ENCODE results near the gene AK1.
A peak's percentile ranks its signal among the peaks of the same experiment; 100 is the strongest.
"Not testable (repeated sequence)": the region's sequence is repeated elsewhere in the genome, so short reads cannot be mapped to it uniquely, and the experiment has no call there.

Gene AK1

DNA sequence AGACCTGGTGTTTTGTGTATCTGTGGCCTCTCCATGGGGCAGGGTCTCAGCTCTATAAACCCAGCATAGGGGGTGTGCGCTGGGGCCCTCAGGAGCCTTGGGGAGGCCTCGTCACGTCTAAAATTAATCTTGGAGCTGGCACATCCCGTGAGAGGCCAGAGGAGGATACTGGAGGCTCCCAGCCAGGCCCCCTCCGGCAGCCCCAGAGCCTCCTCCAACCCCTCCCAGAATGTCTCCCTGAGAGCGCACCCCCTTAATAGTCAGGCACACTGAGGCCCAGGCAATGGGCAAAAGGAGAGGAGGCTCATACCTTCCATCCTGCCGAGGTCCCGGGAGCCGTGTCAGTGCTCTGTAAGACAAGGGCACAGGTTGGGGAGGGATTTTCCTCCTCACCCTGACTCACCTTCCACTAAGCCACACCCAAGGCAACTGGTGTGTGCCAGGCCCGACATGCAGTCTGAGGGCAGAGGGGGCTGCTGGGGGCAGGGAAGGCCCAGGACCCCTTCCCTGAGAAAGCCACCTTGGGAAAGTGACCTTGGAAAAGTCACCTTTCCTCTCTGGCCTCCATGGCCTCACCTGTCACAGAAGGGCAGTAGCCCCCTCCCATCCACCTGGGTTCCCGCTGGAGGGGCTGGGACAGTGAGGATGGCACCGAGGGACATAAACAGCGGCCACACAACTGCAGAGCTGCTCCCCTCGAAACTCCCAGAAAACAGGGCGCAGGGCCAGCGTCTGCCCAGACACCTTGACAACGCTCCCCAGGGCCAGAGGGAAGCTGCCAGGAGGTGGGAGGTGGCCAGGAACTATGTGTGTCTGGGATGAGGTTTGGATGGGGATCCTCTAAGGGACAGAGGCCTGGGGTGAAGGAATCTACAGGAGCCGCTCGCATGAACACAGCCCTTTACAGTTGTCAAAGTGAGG lies 2.9 kb downstream of the AK1 start:
- Histone ChIP-seq H3K27me3 (ENCODE audit: insufficient read depth, low read length) (no peaks in the 10 kb centered on the region), H3K4me3 (ENCODE audit: low read length) (no peak overlapping the region), H3K9me3 (ENCODE audit: low read length) (no peaks in the 10 kb centered on the region), H2AFZ (ENCODE audit: low read depth, low read length) (no peak overlapping the region), H3K4me1 (ENCODE audit: insufficient read depth, low read length) (peaks cover 50% of the 10 kb centered on the region), H3K36me3 (ENCODE audit: insufficient read depth, low read length) (no peaks in the 10 kb centered on the region)

GRCh38 chr9:127873886-127874285 lies 3.6 kb downstream of the AK1 start:
- no peaks in the 10 kb centered on the region for H3K27me3 ChIP-seq (ENCODE audit: insufficient read depth, low read length)
- H2AFZ ChIP-seq (ENCODE audit: low read depth, low read length): no peak overlapping the region
- H3K4me3 ChIP-seq (ENCODE audit: low read length): no peak overlapping the region
- no peaks in the 10 kb centered on the region for H3K36me3 ChIP-seq (ENCODE audit: insufficient read depth, low read length)
- H3K9me3 ChIP-seq (ENCODE audit: low read length): no peaks in the 10 kb centered on the region
- peaks cover 50% of the 10 kb centered on the region for H3K4me1 ChIP-seq (ENCODE audit: insufficient read depth, low read length)

DNA sequence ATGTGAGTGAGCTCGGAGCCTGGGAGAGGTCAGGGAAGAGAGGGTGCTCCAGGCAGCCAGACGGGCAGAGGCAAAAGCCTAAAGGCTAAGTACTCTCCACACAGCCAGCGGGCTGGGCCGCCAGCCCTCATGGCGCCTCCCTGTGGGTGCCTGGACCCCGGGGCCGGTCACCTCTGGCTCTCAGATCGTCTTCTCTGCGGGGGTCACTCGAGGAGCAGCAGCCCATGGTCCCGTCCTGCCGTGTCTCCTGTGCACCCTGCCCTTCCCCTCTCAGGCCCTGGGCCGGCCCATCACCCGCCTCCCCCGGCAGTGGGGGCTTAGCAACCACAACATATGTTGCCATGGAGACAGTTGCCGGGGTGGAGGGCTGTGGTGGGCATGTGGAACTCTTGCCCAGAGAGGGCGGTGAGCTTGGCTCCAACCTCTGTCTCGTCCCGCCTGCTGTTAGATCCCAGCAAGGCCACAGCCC lies 4.2 kb downstream of the AK1 start:
- Histone ChIP-seq H3K9me3 (ENCODE audit: low read length) (no peaks in the 10 kb centered on the region), H3K27me3 (ENCODE audit: insufficient read depth, low read length) (no peaks in the 10 kb centered on the region), H3K4me3 (ENCODE audit: low read length) (peak overlapping the region; percentile 8), H3K36me3 (ENCODE audit: insufficient read depth, low read length) (no peaks in the 10 kb centered on the region), H2AFZ (ENCODE audit: low read depth, low read length) (no peak overlapping the region), H3K4me1 (ENCODE audit: insufficient read depth, low read length) (peaks cover 50% of the 10 kb centered on the region)

DNA sequence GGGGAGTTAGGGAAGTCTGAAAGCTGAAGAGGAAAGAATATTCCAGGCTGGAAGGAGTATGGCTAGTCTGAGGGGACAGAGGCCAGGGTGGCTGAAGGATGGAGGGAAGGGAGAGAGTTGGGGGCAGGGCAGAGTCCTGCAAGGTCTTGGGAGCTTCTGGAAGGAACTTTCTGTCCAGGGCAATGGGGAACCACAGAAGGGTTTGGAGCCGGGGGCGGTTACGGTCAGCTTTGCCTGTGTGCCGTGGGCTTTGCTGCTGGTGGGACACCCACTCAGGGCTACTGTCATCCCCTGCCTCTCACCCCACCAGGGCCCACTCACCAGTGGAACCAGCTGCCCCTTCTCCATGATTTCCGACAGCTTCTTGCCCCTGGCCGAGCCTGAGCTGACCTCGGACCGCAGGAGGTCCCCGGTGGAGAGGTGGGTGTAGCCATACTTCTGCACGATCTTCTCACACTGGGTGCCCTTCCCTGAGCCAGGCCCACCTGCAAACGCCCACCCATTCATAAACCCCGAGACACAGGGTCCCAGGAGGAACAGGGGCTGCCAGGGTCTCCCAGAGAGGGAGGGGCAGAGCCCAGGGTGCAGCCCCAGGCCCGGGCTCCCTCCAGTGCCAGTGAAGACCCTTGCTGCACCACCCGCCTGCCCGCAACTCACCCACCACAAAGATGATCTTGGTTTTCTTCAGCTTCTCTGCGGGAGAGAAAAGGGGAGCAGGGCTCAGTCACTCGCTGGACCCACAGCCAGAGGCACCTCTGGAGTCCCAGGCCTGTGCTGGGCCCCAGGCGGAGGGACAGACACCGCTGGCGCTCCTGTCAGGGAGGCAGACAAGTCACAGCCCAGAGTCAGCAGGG lies 4.9 kb downstream of the AK1 start:
- Histone ChIP-seq H3K27me3 (ENCODE audit: insufficient read depth, low read length) (no peaks in the 10 kb centered on the region), H3K9me3 (ENCODE audit: low read length) (no peaks in the 10 kb centered on the region), H2AFZ (ENCODE audit: low read depth, low read length) (no peak overlapping the region), H3K4me1 (ENCODE audit: insufficient read depth, low read length) (peaks cover 45% of the 10 kb centered on the region), H3K36me3 (ENCODE audit: insufficient read depth, low read length) (peaks cover under 1% of the 10 kb centered on the region), H3K4me3 (ENCODE audit: low read length) (peak overlapping the region; percentile 8)

DNA sequence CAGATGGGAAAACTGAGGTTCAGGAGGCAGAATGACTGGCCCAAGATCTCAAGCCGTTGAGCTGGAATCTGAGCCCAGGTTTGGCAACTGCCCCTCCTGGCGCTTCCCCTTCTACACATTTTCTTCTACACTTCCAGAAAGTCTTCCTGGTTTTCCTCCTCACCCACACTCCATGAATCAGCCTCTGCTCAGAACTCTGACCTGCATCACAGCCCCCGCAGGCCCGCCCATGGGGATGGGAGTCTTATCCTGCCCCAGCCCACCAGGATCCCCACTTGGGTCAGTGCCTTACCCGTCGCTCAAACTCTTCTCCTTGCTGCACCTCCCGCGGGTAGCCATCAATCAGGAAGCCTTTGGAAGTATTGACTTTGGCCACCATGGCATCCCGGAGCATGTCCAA lies 5.9 kb downstream of the AK1 start:
- Histone ChIP-seq H3K4me3 (ENCODE audit: low read length) (no peak overlapping the region), H3K9me3 (ENCODE audit: low read length) (no peaks in the 10 kb centered on the region), H3K27me3 (ENCODE audit: insufficient read depth, low read length) (no peaks in the 10 kb centered on the region), H3K4me1 (ENCODE audit: insufficient read depth, low read length) (peaks cover 38% of the 10 kb centered on the region), H3K36me3 (ENCODE audit: insufficient read depth, low read length) (peaks cover 2% of the 10 kb centered on the region), H2AFZ (ENCODE audit: low read depth, low read length) (no peak overlapping the region)

DNA sequence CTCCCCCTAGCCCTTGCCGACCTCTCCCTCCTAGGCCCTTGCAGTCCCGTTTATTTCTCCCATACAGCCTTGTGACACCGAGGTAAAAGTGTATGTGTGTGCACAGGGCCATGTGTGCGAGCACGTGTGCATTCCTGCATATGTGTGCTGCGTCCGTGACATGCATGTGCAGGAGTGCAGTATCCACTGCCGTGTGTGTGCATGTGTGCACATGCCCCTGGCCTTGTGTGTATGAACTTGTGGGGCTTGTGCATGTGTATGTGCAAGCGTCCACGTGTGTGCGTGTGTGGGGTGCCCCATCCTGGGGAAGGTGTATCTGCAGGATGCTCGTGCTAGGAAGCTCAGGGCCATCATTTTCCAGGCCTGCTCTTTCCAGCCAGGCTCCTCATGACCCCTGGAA lies 6.6 kb downstream of the AK1 start:
- Histone ChIP-seq H3K4me1 (ENCODE audit: insufficient read depth, low read length) (peaks cover 35% of the 10 kb centered on the region), H3K9me3 (ENCODE audit: low read length) (no peaks in the 10 kb centered on the region), H3K4me3 (ENCODE audit: low read length) (no peak overlapping the region), H3K36me3 (ENCODE audit: insufficient read depth, low read length) (peaks cover 2% of the 10 kb centered on the region), H2AFZ (ENCODE audit: low read depth, low read length) (no peak overlapping the region), H3K27me3 (ENCODE audit: insufficient read depth, low read length) (no peaks in the 10 kb centered on the region)

DNA sequence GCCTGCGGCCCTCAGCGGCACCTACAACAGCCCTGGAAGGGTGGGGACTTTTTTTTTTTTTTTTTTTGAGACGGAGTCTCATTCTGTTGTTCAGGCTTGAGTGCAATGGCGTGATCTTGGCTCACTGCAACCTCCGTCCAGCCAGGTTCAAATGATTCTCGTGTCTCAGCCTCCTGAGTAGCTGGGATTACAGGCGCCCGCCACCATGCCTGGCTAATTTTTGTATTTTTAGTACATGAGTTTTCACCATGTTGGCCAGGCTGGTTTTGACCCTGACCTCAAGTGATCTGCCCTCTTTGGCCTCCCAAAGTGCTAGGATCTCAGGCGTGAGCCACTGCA lies 7.4 kb downstream of the AK1 start:
- not testable (repeated sequence) for H3K9me3 ChIP-seq (ENCODE audit: low read length)
- H3K4me1 ChIP-seq (ENCODE audit: insufficient read depth, low read length): peaks cover 28% of the 10 kb centered on the region

GRCh38 chr9:127869310-127870152 lies 7.9 kb downstream of the AK1 start:
- Histone ChIP-seq H3K36me3 (ENCODE audit: insufficient read depth, low read length) (peaks cover 2% of the 10 kb centered on the region), H3K4me1 (ENCODE audit: insufficient read depth, low read length) (peaks cover 24% of the 10 kb centered on the region), H2AFZ (ENCODE audit: low read depth, low read length) (no peak overlapping the region), H3K4me3 (ENCODE audit: low read length) (no peak overlapping the region), H3K27me3 (ENCODE audit: insufficient read depth, low read length) (no peaks in the 10 kb centered on the region), H3K9me3 (ENCODE audit: low read length) (no peaks in the 10 kb centered on the region)

More for the DNA sequence above, 7.4 kb downstream of the AK1 start:
- H3K36me3 ChIP-seq (ENCODE audit: insufficient read depth, low read length); H2AFZ ChIP-seq (ENCODE audit: low read depth, low read length); H3K27me3 ChIP-seq (ENCODE audit: insufficient read depth, low read length); H3K4me3 ChIP-seq (ENCODE audit: low read length): not testable (repeated sequence)

GRCh38 chr9:127868278-127868902 lies 9.1 kb downstream of the AK1 start:
- no peak overlapping the region for H3K4me3 ChIP-seq (ENCODE audit: low read length)
- no peak overlapping the region for H2AFZ ChIP-seq (ENCODE audit: low read depth, low read length)
- H3K27me3 ChIP-seq (ENCODE audit: insufficient read depth, low read length): no peaks in the 10 kb centered on the region
- H3K9me3 ChIP-seq (ENCODE audit: low read length): no peaks in the 10 kb centered on the region
- H3K4me1 ChIP-seq (ENCODE audit: insufficient read depth, low read length): peaks cover 14% of the 10 kb centered on the region
- peaks cover 2% of the 10 kb centered on the region for H3K36me3 ChIP-seq (ENCODE audit: insufficient read depth, low read length)

- H3K36me3 ChIP-seq (ENCODE audit: insufficient read depth, low read length): peaks cover 2% of the 10 kb centered on the region
- no peaks in the 10 kb centered on the region for H3K9me3 ChIP-seq (ENCODE audit: low read length)
- no peak overlapping the region for H3K4me3 ChIP-seq (ENCODE audit: low read length)
- peaks cover 6% of the 10 kb centered on the region for H3K4me1 ChIP-seq (ENCODE audit: insufficient read depth, low read length)
- H3K27me3 ChIP-seq (ENCODE audit: insufficient read depth, low read length): no peaks in the 10 kb centered on the region
- no peak overlapping the region for H2AFZ ChIP-seq (ENCODE audit: low read depth, low read length)
These were observed 9.9 kb downstream of the AK1 start for GRCh38 chr9:127867356-127868277.

GRCh38 chr9:127866535-127866934 lies 10.9 kb downstream of the AK1 start:
- no peaks in the 10 kb centered on the region for H3K9me3 ChIP-seq (ENCODE audit: low read length)
- no peak overlapping the region for H2AFZ ChIP-seq (ENCODE audit: low read depth, low read length)
- H3K4me1 ChIP-seq (ENCODE audit: insufficient read depth, low read length): peaks cover 3% of the 10 kb centered on the region
- peaks cover 2% of the 10 kb centered on the region for H3K36me3 ChIP-seq (ENCODE audit: insufficient read depth, low read length)
- H3K27me3 ChIP-seq (ENCODE audit: insufficient read depth, low read length): no peaks in the 10 kb centered on the region
- H3K4me3 ChIP-seq (ENCODE audit: low read length): no peak overlapping the region
